HEK293T (cell line): ENCODE results near the gene TIFAB.

Source experiments
- CTBP1 ChIP-seq: fragments of 450-650 bp; IDR thresholded peaks from 2 replicates; pipeline ENCODE4 v1.6.1; 2016; ENCODE audit warnings: borderline replicate concordance
- ZNF384 ChIP-seq: fragments of 450-650 bp; IDR thresholded peaks from 2 replicates; pipeline ENCODE4 v1.6.1; 2016

DNA sequence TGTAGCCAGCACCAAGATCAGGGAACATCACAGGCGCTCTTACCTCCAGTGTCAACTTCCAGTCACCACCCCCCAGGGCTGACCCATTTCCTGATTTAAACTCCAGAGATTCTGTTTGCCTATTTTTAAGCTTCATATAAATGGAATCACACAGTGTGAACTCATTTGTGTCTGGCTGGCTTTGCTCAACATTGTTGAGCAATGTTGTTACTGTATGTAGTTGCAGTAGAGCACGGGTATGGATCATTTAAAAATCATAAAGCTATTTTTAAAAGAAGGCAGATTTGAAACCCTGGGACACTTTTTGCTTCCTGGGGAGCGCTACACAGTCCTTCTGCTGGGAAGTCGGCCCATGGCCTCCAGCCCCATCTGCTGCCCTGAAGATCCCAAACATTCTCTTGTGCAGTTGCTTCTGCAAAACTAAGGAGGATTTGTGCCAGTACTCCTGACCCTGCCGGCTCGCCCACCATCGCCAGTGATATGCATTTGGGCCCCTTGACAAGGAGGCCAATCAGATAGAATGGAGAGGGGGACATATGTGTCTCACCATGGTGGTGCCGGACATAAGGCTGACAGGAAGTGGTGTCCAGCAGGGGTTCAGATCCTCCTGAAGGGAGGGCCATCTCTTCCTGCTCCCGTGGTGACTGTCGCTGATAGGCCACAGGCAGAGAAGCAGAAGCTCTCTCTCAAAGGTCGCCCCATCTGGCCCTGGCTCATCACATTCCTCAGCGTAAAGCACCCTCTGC is 18.3 kb downstream of the TIFAB start:
- TF ChIP-seq CTBP1: no peak
- TF ChIP-seq ZNF384: no peak
